Stimulated activated naive CD4-positive, alpha-beta T cell (primary cell): ENCODE data around the gene ZNF575.
A peak's percentile ranks its signal among the peaks of the same experiment; 100 is the strongest.

Experiments
- DNase-seq, 6 experiments: peaks; one replicate each; lab custom pipeline; 2025; lab: John Stamatoyannopoulos, UW

Gene ZNF575

DNA sequence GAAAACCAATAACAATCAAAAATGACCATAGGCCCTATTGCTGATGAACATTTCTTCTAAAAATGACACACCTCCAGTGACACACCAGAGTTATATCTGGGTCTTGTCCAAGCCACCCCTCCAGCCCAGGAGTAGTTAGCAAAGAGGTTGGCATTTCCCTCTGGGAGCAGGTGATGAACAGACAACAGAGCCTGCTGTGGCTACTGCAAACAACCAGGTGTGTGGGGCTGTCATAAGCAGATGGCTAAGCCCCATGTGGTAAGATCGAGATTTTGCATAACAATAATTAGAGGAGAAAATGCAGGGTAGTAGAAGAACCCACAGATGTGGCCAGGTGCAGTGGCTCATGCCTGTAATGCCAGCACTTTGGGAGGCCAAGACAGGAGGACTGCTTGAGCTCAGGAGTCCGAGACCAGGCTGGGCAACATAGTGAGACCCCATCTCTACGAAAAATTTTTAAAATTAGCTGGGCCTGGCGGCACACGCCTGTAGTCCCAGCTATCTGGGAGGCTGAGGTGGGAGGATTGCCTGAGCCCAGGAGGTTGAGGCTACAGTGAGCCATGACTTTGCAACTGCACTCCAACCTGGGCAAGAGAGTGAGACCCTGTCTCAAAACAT is 37.3 kb downstream of the ZNF575 start:
- no peak for DNase-seq

DNA sequence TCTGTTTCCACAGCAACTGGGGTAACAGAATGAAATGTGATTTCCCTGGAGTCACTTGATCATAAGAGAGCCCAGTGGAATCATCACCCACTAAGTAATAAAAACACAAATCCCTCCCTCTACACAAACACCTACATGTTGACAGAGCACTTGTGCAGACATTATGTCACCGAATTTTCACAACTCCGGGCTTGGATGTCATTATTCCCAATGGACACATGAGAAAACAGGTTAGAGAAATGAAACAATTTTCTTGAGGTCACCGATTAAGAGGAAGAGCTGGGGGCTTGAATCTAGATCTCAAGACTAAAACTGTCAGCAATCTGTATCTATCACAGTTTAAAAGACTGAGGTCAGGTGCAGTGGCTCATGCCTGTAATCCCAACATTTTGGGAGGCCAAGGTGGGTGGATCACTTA is 39.2 kb downstream of the ZNF575 start:
- DNase-seq: no peak

DNA sequence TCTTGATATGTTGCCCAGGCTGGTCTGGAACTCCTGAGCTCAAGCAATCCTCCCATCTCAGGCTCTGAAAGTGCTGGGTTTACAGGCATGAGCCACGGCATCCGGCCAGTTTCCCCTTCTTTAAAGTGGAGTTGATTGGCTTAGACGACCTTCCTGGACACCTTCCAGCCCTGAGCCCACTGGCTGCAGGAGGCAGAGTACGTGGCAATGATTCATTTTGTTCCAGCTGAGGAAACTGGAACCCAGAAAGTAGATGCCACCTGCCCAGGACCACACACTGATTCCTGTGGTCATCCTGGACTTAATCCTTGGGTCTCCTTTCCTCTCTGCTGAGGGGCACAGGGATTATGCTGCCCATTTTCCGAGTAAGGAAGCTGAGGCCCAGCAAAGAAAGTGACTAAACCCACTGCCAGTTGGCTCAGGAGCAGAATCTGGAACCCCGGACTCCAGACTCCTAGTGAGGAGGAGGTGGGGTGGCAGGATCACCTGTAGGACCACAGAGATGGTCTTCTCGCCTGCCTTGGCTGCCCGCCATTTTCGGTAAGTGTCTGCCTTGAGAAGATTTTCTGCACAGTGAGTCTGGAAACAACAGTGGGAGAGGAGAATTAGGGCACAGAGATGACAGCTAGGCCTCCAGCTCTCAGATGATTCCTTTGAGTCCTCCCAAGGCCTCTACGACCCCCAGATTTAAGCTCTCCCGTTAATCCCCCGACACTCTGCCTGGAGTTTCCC is 41.6 kb downstream of the ZNF575 start:
- DNase-seq: no peak

DNA sequence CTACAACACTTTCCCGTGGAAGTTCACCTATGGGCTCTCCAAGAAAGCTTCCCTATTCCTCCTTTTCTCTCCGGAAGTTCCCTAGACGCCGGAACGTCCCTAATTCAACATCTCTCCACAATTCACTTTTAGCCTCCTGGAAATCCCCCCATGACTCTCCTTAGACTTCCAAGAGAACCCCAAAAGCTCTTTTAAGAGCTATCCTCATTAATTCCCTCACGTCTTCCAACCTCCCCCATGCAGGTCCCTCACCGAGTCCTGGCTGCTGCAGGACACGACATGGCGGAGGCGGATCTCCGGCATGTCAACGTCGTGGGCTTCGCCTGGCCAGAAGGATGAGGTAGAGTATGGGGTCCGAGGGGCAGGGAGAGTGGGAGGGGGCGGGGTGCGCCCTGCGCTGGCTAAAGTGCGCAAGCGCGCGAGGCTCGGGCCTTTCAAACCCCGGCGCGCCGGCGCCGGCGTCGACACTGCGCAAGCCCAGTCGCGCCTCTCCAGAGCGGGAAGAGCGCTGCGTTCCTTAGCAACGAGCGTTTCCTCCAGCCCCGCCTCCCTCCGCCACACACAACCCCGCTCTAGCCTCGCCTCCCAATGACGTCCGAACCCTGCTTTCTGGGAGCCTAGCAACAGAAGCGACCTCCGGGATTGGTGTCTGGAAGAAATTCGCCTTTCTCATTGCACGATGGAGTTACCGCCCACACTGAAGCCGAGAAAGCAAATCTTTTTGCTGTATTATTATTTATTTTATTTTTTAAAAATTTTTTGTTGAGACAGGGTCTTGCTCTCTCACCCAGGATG is 42.4 kb downstream of the ZNF575 start, which contains the start of the genes PINLYP and XRCC1:
PINLYP (plus strand) TSS at position 646 of the 795 bp plus-strand sequence. CDS start 1,391 bp downstream, outside the sequence.
XRCC1 (minus strand) TSS at position 372 of the 795 bp plus-strand sequence; CDS start at position 303, 69 bp downstream.
- DNase-seq: peak; percentile 90 to 97 (median 96)

DNA sequence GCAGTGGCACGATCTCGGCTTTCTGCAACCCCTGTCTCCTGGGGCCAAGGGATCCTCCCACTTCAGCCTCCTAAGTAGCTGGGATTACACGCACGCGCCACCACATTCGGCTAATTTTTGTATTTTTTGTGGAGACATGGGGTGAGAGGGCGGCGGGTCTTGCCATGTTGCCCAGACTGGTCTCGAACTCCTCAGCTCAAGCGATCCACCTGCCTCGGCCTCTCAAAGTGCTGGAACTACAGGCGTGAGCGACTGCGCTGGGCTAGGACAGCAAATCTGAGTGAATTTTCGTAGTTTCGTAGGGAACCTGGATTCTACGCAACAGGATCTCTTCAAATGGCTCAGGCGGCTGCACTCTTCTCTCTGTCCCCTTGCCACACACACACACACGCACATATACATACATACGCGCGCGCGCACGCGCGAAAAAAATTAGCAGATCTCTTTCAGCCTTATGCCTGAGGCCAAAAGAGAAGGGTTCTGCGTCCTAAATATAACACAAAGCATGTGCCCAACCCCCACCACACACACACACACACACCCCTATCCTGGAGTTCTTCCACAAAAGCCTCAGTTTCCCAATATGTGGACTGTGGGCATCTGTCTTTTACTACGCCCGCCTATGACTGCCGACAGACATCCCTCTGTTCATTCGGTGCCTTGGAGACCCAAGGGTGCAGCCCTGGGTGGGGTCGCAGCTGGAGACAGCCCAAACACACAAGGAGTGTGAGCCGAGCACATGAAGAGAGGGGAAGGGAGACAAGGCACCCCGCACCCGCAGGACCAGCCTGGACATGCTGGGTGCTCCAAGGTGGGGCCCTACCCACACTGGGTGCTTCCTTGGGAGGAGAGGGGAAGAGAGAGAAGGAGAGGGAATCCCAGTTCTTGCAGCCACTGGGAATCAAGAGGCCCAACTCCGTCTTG is 43.2 kb downstream of the ZNF575 start:
- peak in 1 of 6 experiments; percentile 50 for DNase-seq

DNA sequence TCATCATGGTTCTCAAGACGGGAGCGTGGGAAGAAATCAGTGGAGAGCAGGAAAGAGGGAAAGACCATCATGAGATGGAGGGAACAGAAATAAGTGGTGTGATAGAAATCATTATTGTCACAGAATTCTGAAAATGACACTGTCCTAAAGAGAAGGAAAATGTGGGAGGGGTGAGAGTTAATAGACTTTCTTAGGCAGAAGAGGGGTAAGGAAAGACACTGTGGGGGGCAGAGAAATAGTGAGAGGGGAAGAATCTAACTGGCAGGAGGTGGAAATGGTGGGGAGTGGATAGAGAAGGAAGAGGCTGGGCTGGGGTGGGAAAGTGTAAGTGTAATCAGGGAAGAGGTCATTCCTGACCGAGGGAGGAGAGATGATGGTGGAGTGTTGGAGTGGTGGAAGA is 45.8 kb downstream of the ZNF575 start:
- DNase-seq: no peak

DNA sequence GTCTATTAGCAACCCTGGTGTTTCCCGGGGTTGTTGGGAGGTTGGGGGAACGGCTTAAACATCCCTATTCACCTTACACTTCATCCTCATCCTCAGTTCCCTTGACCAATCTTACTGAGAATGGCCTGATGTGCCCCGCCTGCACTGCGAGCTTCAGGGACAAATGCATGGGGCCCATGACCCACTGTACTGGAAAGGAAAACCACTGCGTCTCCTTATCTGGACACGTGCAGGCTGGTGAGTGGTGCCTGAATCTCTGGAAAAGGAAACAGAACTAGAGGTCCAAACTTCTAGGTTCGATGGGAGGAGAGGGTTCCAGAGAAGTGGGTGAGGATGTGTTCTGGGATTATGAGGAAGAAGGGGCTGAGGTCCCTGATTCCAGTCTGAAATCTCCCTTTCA is 48.5 kb downstream of the ZNF575 start:
- DNase-seq: no peak

DNA sequence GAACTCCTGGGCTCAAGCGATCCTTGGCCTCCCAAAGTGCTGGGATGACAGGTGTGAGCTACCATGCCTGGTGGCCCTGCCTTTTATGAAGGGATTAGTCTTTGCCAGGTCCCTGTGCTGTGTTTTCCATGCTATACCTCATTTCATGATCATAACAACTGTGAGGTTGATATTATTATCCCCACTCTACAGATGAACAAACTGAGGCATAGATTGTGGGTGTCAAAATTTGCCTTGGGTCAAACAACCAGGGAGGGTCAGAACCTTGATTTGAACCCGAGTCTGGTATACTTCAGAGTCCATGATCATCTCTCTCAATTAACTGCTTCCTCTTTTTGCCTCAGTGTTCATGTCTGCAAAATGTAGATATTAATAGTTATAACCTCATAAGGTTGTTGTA is 49.5 kb downstream of the ZNF575 start:
- no peak for DNase-seq

DNA sequence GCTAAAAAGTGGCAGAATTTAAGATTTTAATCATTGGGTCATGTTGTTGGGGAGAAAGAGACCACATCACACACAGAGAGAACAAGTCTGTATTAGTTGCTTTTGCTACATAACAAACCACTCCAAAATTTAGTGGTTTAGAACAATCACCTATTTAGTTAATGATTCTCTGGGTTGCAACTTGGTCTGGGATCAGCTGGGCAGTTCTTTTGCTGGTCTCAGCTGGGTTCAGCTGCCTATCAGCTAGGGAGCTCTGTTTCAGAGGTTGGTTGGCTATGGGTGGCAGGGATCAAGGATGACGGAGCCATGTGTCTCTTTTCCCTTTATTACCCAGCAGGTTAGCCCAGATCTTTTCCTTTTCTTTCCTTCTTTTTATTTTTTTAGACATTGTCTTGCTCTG is 51.5 kb downstream of the ZNF575 start:
- no peak for DNase-seq
